HUES48 (cell line): ENCODE measurements around the gene ZKSCAN2.

Source experiments
- H3K27ac ChIP-seq: one replicate; pipeline ENCODE4 v1.7.0; 2013; ENCODE audit warnings: low read depth, low read length, inconsistent platforms
- H3K27me3 ChIP-seq: 2 replicates; pipeline ENCODE4 v1.6.1; 2013; ENCODE audit warnings: mild to moderate bottlenecking, low read length; ENCODE audit not compliant: control insufficient read depth, insufficient read depth
- H3K36me3 ChIP-seq: 2 replicates; pipeline ENCODE4 v1.6.1; 2013; ENCODE audit warnings: low read length; ENCODE audit not compliant: control insufficient read depth, insufficient read depth
- H3K4me1 ChIP-seq: 2 replicates; pipeline ENCODE4 v1.6.1; 2013; ENCODE audit warnings: mild to moderate bottlenecking, low read length; ENCODE audit not compliant: control insufficient read depth, insufficient read depth
- H3K4me3 ChIP-seq: 2 replicates; pipeline ENCODE4 v1.5.1; 2013; ENCODE audit warnings: mild to moderate bottlenecking, low read depth, low read length
- H3K9ac ChIP-seq: 2 replicates; pipeline ENCODE4 v1.6.1; 2013; ENCODE audit warnings: mild to moderate bottlenecking, low read depth, low read length, moderate library complexity
- H3K9me3 ChIP-seq: 2 replicates; pipeline ENCODE4 v1.6.1; 2013; ENCODE audit warnings: low read length; ENCODE audit not compliant: control insufficient read depth, insufficient read depth

Gene ZKSCAN2

DNA sequence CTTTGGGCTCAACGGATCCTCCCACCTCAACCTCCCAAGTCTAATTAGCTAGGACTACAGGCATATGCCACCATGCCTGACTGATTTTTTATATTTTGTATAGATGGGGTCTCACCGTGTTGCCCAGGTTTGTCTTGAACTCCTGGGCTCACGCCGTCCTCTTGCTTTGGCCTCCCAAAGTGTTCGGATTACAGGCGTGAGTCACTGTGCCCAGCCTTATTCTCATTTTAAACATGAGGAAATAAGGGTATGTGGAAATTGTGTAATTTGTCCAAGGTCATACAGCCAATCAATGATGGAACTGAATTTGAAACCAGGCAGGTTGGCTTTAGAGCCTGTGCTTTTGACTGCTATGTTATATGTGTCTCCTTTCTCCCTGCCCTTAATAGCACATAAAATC lies 68.3 kb downstream of the ZKSCAN2 start:
- Histone ChIP-seq H3K4me1 (no peaks in the 10 kb centered on the region), H3K27me3 (no peaks in the 10 kb centered on the region), H3K4me3 (no peak overlapping the region), H3K9ac (no peak overlapping the region), H3K27ac (no peak overlapping the region), H3K9me3 (no peaks in the 10 kb centered on the region), H3K36me3 (no peaks in the 10 kb centered on the region)

GRCh38 chr16:25187491-25187795 lies 70.2 kb downstream of the ZKSCAN2 start:
- Histone ChIP-seq H3K36me3 (no peaks in the 10 kb centered on the region), H3K27ac (no peak overlapping the region), H3K27me3 (no peaks in the 10 kb centered on the region), H3K4me3 (no peak overlapping the region), H3K9ac (no peak overlapping the region), H3K9me3 (no peaks in the 10 kb centered on the region), H3K4me1 (no peaks in the 10 kb centered on the region)
